Activated T-helper 1 cell treated with Interleukin-2 at 50 U/mL for 16 hours (primary cell): ENCODE data around the gene PAM.

Source experiments
- DNase-seq: peaks from one replicate; pipeline ENCODE4 v3.0.0-alpha.2; 2020; ENCODE audit warnings: low read depth

Gene PAM

DNA sequence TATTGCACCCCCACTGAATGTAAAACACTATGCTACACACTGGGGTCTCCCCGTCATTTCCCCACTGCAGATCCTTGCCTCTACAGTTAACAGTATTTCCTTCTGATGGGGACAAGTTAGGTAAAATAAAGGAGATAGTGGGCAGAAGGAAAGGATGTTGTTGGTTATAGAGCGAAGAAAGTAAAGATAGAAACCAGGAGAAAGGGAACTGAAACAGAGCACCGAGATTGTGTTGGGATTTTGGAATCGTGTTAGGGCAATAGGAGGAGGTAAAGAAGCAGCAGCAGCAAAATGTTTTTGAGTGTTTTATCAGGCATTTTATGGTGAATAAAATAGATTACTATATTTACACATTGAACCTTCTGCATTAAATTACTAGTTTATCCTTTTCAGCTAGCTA lies 60.0 kb downstream of the PAM start:
- no peak for DNase-seq

- DNase-seq, result no peak
Observed at GRCh38 chr5:102815540-102816332, 60.6 kb downstream of the PAM start.

DNA sequence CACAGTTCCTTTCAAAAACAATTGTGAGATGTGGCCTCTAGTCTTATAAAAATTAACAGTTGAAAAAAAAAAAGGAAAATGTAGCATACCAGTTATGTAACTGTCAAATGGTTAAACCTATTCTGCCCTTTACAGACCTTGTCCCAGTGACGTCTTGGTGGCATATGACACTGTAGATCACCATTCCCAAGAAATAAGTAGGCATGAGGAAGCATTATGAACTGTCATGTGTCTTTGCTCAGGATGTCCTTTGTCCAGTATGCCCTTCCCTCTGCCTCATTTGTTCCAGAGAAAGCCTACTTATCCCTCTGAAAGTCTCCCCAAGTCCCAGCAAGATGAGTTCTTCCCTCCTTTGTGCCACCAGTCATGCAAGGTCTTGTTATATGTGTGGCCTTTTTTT lies 63.2 kb downstream of the PAM start:
- DNase-seq, result no peak

GRCh38 chr5:102818934-102819333 lies 63.8 kb downstream of the PAM start:
- no peak for DNase-seq

- no peak for DNase-seq
Observed at GRCh38 chr5:102819634-102820033, 64.5 kb downstream of the PAM start.

GRCh38 chr5:102823441-102823874 lies 68.4 kb downstream of the PAM start:
- no peak for DNase-seq

- DNase-seq, result no peak
Observed at GRCh38 chr5:102826629-102827028, 71.5 kb downstream of the PAM start.

DNA sequence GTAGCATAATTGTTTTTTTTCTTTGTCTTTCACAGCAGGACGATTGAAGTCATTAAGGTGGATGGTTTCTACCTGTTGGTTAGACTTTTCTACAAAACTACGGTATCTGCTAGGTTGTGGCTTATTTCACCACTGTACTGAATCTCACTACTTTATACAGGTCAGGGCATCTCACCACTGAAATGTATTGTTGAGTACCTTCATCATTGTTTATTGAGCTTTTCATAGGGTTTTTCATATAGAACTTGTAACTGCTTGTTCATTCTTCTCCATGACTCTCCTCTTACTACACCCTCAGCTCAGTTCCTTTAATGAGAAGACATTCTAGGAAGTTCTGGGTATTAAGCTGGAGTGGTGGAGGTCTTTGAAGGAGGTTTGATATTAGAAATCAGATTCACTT lies 75.1 kb downstream of the PAM start:
- DNase-seq, result no peak

GRCh38 chr5:102832445-102832844 lies 77.3 kb downstream of the PAM start:
- DNase-seq, result no peak

DNA sequence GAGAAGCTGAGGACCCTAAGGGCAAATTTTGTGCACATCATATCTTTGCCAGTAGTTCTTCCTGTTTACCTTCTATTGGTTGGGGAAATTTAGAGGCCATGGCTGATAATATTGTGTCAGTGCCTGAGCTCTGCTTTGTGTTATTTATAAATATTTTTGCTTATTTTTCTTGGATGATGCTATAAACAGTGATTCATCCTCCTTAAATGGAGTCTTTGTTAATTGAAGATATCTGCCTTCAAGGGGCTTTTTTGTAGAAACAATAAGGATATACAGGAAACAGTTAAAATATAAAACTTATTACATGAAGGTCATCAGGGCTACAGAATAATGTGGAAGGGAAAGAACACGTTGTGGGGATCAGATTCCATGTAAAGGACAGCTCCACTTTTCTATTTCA lies 78.0 kb downstream of the PAM start:
- no peak for DNase-seq

GRCh38 chr5:102834438-102834964 lies 79.4 kb downstream of the PAM start:
- DNase-seq, result no peak

DNA sequence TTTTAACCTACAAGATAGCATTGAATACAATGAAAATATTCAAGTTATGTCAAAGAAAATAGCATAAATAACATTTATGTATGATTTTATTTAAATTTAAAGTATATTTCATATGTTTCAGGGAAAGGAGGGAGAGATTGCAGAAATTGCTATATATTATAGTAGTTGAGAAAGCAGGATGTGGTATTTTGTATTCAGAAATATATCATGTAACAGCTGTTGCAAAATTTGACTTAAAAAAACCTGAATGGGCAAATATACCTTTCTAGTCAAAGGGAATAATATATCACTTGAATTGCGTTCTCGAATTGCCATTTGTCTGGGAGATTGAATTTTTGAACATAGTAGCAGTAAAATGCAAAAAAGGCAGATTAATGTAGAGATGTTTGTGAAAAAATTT lies 80.6 kb downstream of the PAM start:
- DNase-seq, result no peak

DNA sequence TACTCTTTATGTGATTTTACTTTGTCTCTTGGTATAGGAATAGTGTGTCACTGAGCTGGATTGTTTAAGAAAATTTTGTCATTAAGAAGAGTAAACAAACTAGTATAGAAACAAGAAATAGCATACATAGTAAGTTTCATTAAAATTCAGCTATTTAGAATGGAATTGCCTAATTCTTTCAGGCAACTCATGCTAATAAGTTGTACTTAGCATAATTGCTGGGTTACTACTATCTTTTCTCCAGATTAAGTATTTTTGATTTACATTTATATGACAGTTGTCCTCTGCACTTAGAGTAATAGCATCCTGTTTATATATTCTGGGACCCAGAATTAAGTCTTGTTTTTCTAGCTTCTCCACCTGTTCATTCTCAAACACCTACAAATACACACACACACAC lies 85.9 kb downstream of the PAM start:
- no peak for DNase-seq

DNA sequence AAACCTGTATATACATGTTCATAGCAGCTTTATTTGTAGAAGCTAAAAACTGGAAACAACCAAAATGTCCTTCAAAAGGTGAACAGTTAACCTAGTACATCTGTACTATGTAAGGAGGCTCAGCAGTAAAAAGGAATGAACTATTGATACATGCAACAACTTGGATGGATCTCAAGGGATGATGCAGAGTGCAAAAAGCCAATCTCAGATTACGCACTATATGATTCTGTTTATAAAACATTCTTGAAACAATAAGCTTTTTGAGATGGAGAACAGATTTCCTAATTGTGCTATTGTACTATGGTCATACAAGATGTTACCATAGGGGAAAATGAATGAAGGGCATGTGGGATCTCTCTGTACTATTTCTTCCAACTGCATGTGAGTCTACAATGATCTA lies 88.9 kb downstream of the PAM start:
- no peak for DNase-seq

DNA sequence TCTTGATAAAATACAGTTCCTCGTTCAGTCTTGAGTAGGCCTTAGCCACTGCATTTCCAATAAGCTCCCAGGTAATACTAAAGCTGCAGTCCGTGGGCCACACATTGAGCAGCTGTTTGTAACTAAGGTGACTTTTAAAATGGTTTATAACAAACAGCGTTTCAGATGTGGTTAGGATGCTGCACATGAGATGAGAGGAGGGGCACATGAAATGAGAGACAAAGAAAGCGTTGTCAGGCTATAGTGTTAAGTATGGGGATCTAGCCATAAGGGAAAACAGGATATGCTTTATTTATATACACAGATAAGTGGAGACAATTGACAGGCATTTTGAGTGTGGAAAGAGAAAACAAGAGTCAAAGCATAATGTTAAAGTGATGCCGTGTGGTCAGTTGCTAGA lies 89.9 kb downstream of the PAM start:
- DNase-seq, result no peak

DNA sequence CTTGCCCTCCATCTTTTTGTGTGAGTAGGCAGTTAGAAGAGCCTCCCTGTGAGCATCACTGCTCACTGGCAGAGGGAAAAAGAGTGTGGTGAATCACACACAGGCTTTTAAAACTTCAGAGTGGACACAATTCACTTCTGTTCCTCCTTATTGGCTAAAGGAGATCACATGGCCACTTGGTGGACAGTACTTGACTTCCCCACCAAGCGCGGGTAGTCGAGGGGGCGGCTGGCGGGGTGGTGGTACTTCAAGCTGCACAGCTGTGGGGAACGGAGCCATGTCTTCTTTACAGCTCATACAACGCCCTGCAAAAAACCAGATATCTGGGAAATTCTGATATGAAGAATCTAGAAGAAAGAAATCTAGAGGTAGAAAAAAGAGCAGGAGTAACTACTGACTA lies 95.4 kb downstream of the PAM start:
- DNase-seq, result no peak

GRCh38 chr5:102853680-102854079 lies 98.6 kb downstream of the PAM start:
- no peak for DNase-seq

- no peak for DNase-seq
Observed at GRCh38 chr5:102855681-102856388, 100.7 kb downstream of the PAM start.

DNA sequence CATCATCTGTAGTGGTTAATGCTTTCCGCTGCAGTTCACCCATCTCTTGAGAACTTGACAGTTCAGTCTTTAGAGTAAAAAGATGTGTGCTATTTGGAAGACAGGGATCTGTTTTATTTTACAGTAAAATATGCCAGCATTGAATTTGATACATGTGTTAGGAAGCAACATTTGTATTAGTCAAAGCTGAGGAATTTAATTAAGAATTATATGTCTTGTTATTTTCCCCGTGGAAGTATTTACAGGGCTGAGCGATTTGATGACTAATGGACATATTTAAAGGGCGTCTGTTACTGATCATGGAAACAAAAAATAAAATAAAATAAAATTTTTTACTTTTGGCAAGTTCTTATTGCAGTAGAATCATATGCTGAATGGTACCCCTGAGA lies 101.3 kb downstream of the PAM start:
- no peak for DNase-seq

- DNase-seq, result no peak
Observed at GRCh38 chr5:102857076-102857818, 102.1 kb downstream of the PAM start.

DNA sequence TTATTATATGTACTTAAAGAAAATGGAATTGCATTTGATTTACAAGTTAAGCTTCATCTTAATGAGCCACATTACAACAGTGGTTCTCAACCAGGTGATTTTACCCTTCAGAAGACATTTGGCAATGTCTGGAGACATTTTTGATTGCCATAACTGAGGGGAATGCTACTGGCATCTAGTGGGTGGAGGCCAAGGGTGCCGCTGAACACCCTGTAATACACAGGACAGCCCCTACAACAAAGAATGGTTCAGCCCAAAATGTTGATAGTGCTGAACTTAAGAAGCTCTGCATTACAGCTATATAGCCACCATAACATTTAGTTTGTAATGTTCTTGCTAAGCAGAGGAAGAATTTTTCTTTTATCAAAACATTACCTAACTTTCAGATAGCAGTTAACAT lies 103.1 kb downstream of the PAM start:
- DNase-seq, result no peak

DNA sequence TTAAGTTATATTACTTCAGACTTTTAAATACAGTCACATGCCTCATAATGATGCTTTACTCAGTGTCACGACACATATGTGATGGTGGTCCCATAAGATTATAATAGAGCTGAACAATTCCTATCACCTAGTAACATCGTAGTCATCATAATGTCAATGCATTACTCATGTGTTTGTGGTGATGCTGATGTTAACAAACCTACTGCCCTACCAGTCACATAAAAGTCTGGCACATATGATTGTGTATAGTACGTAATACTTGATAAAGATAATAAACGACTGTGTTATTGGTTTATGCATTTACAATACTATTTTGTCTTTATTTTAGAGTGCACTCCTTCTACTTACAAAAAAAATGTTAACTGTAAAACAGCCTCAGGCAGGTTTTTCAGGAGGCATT lies 103.7 kb downstream of the PAM start:
- DNase-seq, result no peak

GRCh38 chr5:102860035-102860434 lies 104.9 kb downstream of the PAM start:
- no peak for DNase-seq
